HG02943 (cell line): ENCODE measurements around the gene ISG20.
A peak's percentile ranks its signal among the peaks of the same experiment; 100 is the strongest.
"Not testable (repeated sequence)": the region's sequence is repeated elsewhere in the genome, so short reads cannot be mapped to it uniquely, and the experiment has no call there.

ENCODE experiments used
- ATAC-seq: cut with Tn5 transposase; IDR thresholded peaks from one replicate; pipeline ENCODE4 v1.9.1; 2021; ENCODE audit warnings: mild to moderate bottlenecking, low read depth, moderate library complexity; ENCODE audit not compliant: unreplicated experiment

Gene ISG20

GRCh38 chr15:88617790-88618189 is 21.0 kb upstream of the ISG20 start:
- no peak for ATAC-seq

GRCh38 chr15:88618686-88619085 is 20.1 kb upstream of the ISG20 start:
- ATAC-seq = no peak

DNA sequence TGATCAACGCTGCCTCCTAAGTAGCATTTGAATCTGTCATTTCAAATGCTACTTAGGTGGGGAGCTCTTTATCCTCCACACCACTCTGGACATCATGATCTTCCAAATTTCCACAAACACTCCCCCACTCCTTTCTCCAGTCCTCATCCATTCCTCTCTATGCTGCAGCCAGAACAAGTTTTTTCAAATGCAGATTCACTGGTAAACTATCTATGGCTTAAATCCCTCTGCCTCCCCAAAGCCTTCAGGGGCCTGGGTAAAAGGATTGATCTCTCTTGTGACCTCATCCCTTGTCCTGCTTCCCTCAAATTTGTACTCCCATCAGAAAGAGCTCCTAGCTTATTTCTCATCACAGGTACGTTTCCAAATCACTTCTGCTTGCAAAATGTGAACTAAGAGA is 19.0 kb upstream of the ISG20 start:
- ATAC-seq = no peak

- ATAC-seq = peak; percentile 92
Observed at GRCh38 chr15:88620995-88621772, 17.6 kb upstream of the ISG20 start, which contains the start of gene AEN. Gene AEN, plus strand, starts transcription at chr15:88621340. Its CDS starts 4,870 bp downstream, at chr15:88626210.

DNA sequence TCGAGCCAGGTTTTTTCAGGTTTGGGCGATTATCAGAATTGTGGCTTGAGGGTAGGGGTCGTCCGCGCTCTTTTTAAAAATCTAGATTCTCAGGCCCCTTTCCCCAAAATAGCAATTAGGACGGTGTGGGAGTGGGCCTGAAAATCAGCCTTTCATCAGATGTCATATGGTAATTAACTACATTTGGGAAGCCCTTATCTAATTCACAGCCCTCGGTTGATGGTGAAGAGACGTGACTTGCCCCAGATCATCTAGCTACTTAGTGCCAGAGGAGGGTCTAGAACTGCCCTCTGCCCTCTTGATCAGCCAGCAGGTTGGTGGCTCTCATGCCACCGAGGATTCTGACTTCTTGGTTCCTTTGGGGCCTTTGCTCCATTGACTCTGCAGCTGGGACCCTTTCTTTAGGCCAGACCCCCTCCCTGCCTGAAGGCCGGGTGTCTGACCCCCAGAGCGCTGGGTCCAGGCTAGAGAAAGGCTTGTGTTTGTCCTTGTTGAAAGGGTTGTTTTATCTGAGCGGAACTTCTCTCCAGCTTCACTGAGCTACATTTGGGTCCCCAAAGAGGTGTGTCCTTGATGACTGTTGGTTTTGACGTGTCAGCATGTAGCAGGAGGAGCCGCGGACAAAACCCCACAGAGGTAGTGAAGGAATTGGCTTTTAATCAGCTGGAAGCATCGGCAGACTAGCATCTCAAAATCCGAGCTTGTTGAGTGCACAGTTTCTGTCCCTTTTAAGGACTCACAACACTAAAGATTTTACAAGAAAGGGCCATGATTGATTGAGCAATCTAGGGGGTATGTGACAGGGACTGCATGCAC is 16.8 kb upstream of the ISG20 start:
- ATAC-seq = no peak

DNA sequence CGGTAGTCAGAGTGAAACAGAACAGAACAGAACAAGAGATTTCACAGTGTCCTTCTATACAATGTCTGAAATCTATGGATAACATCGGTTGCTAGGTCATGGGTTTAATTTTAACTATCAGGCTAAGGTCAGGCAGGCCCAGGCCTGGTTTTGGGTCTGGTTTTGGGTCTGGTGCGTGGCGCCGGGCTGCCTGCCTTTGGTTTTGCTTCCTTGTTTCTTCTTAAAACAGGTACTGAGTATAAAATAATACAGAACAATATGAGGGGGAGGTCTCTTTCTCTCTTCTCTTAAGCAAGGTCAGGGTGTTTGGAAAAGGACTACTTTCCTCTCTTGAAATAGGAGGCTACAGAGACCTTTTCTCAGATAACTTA is 16.2 kb upstream of the ISG20 start:
- no peak for ATAC-seq

- ATAC-seq = no peak
Observed at GRCh38 chr15:88623061-88623460, 15.8 kb upstream of the ISG20 start.

DNA sequence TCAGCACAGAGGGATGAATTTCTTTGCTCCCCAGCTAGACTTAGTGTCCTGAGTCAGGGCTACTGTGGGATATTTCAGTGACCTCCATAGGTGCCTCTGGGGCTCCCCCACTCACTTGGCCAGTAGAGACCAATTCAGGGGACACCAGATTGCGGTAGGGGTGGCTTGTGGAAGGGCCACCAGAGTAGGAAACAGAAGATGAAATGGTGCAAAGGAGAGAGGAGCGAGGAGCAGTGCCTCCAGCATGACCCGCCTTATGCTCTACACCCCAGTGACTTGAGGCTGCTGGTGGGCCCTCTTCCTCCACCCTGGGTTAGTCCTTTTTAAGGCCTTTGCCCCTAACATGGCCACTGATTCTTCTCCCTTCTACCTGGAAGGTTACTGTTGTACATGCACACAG is 15.2 kb upstream of the ISG20 start:
- no peak for ATAC-seq

- peak; percentile 34 for ATAC-seq
Observed at GRCh38 chr15:88624156-88624970, 14.5 kb upstream of the ISG20 start.

GRCh38 chr15:88624971-88625490 is 13.8 kb upstream of the ISG20 start:
- no peak for ATAC-seq

DNA sequence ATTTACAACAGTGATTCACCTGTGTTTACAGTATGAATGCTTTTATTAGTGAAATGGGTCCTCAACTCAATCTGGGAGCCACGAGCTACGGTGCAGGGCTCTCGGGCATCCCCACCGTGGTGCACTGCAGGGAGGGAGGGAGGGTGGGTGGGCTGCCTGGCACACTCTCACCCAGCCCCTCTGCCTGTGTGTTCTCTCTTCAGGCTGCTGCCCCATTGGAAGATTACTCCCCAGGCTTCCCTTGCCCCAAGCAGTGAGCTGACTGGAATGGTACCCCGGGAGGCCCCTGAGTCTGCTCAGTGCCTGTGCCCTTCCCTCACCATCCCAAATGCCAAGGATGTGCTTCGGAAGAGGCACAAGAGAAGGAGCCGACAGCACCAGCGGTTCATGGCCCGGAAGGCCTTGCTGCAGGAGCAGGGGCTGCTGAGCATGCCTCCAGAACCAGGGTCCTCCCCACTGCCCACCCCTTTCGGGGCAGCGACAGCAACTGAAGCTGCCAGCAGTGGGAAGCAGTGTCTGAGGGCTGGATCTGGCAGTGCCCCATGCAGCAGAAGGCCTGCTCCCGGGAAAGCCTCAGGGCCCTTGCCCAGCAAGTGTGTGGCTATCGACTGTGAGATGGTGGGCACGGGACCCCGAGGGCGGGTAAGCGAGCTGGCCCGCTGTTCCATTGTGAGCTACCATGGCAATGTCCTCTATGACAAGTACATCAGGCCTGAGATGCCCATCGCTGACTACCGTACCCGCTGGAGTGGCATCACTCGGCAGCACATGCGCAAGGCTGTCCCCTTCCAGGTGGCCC is 12.7 kb upstream of the ISG20 start:
- ATAC-seq = no peak

GRCh38 chr15:88627463-88627862 is 11.4 kb upstream of the ISG20 start:
- ATAC-seq = no peak

DNA sequence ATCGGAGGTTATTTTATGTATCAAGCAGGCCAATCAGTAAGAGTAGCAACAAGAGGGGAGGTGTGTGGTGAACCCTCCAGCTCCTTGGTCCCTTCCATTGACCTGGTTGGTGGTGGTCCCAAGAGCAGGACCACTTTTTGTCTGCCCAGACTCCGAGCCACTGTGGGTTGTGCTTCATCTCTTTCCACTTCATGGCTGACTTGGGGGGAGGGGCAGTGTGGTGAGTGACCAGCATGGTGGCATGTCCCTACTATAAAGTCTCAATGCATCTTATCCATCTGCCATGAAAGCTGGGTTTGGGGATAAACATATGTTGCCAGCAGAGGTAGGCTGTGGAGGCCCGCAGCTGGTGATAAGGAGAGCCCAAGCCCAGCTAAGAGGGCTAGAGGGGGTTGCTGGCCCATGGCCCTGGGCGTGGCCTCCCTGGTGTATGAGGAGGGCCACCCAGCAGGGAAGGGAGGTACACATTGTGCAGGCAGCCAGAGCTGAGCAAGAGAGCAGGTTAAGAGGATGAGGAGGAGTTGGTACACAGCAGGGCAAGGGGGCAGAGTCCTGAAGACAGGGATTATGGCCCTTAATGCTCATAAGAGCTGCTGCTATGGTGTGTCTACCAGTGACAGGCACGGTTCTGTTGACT is 10.7 kb upstream of the ISG20 start:
- no peak for ATAC-seq

- no peak for ATAC-seq
Observed at GRCh38 chr15:88629071-88629470, 9.7 kb upstream of the ISG20 start.

- ATAC-seq = no peak
Observed at GRCh38 chr15:88630141-88630721, 8.6 kb upstream of the ISG20 start.

- no peak for ATAC-seq
Observed at GRCh38 chr15:88630798-88631463, 7.9 kb upstream of the ISG20 start.

- ATAC-seq = no peak
Observed at GRCh38 chr15:88631464-88632028, 7.3 kb upstream of the ISG20 start.

DNA sequence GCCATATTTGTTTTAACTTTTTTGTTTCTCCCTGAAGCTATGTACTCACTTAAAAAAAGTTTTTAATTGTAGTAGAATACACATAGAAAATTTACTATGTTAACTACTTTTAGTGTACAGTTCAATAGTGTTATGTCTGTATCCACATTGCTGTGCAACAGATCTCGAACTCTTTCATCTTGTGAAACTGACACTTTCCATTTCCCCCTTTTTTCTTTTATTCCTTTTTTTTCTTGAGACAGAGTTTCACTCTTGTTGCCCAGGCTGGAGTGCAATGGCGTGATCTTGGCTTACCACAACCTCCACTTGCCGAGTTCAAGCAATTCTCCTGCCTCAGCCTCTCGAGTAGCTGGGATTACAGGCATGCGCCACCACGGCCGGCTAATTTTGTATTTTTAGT is 6.0 kb upstream of the ISG20 start:
- not testable (repeated sequence) for ATAC-seq
